ENCODE data around the gene SLC6A20. TPM values are rescaled to one million over a fixed set of nuclear protein-coding genes. Genes with fewer than 3 reads are reported as not detected.

SLC6A20 gene
- total and polyA plus RNA-seq, 2 donors from 2014 or later, result 0.37 to 35.2 TPM

- Histone ChIP-seq H3K4me1 (ENCODE audit: control insufficient read depth in 2 of 3, insufficient read depth in 2 of 3, low read depth in 1 of 3, low read length in 3 of 3) (no peaks in the 10 kb centered on the region), H3K9ac (ENCODE audit: low read length in 3 of 3) (no peak overlapping the region), H3K9me3 (ENCODE audit: control insufficient read depth in 2 of 3, insufficient read depth in 1 of 3, low read length in 3 of 3) (no peaks in the 10 kb centered on the region), H3K36me3 (ENCODE audit: control insufficient read depth in 2 of 3, insufficient read depth in 3 of 3, low read length in 3 of 3) (peaks cover 2 to 37% (median 27%) of the 10 kb centered on the region in 3 donors), H3K27ac (ENCODE audit: low read depth in 2 of 2, low read length in 2 of 2) (no peak overlapping the region), H3K4me3 (ENCODE audit: low read length in 3 of 3) (no peak overlapping the region), H3K27me3 (ENCODE audit: control insufficient read depth, insufficient read depth, low read length) (no peaks in the 10 kb centered on the region)
- FAIRE-seq (no peak), DNase-seq (peak in 1 of 5 donors; percentile 11)
- TF ChIP-seq CTCF (IDR thresholded peaks at IDR 0.05; ENCODE audit: borderline replicate concordance, extremely low read depth, insufficient read depth), result peak; percentile 15
- intact Hi-C loops (cut with DNase I), result no loop called here
Measured at GRCh38 chr3:45832699-45833098, 36.4 kb upstream of the SLC6A20 start.

- intact Hi-C loops (cut with DNase I), result no loop called here
- H3K9ac ChIP-seq (ENCODE audit: low read length in 3 of 3), result no peak overlapping the region
- FAIRE-seq, result no peak
Measured at GRCh38 chr3:45830121-45830520, 33.8 kb upstream of the SLC6A20 start.

GRCh38 chr3:45826908-45827307 lies 30.6 kb upstream of the SLC6A20 start:
- peaks cover 3 to 41% (median 16%) of the 10 kb centered on the region in 3 donors for H3K36me3 ChIP-seq (ENCODE audit: control insufficient read depth in 2 of 3, insufficient read depth in 3 of 3, low read length in 3 of 3)
- H3K27me3 ChIP-seq (ENCODE audit: control insufficient read depth, insufficient read depth, low read length), result no peaks in the 10 kb centered on the region

More at GRCh38 chr3:45830121-45830520, 33.8 kb upstream of the SLC6A20 start:
- DNase-seq, result no peak
- Histone ChIP-seq H3K27ac (ENCODE audit: low read depth in 2 of 2, low read length in 2 of 2) (no peak overlapping the region), H3K36me3 (ENCODE audit: control insufficient read depth in 2 of 3, insufficient read depth in 3 of 3, low read length in 3 of 3) (peaks cover 5 to 43% (median 22%) of the 10 kb centered on the region in 3 donors), H3K27me3 (ENCODE audit: control insufficient read depth, insufficient read depth, low read length) (no peaks in the 10 kb centered on the region), H3K4me1 (ENCODE audit: control insufficient read depth in 2 of 3, insufficient read depth in 2 of 3, low read depth in 1 of 3, low read length in 3 of 3) (no peaks in the 10 kb centered on the region), H3K4me3 (ENCODE audit: low read length in 3 of 3) (no peak overlapping the region), H3K9me3 (ENCODE audit: control insufficient read depth in 2 of 3, insufficient read depth in 1 of 3, low read length in 3 of 3) (no peaks in the 10 kb centered on the region)
- TF ChIP-seq CTCF (IDR thresholded peaks at IDR 0.05; ENCODE audit: borderline replicate concordance, extremely low read depth, insufficient read depth), result no peak

More at GRCh38 chr3:45826908-45827307, 30.6 kb upstream of the SLC6A20 start:
- DNase-seq (no peak), FAIRE-seq (no peak)
- no peak for TF ChIP-seq CTCF (IDR thresholded peaks at IDR 0.05; ENCODE audit: borderline replicate concordance, extremely low read depth, insufficient read depth)
- no peak overlapping the region for H3K27ac ChIP-seq (ENCODE audit: low read depth in 2 of 2, low read length in 2 of 2)
- intact Hi-C loops (cut with DNase I), result no loop called here
- H3K4me3 ChIP-seq (ENCODE audit: low read length in 3 of 3), result no peak overlapping the region
- no peaks in the 10 kb centered on the region for H3K4me1 ChIP-seq (ENCODE audit: control insufficient read depth in 2 of 3, insufficient read depth in 2 of 3, low read depth in 1 of 3, low read length in 3 of 3)
- H3K9ac ChIP-seq (ENCODE audit: low read length in 3 of 3), result no peak overlapping the region
- no peaks in the 10 kb centered on the region for H3K9me3 ChIP-seq (ENCODE audit: control insufficient read depth in 2 of 3, insufficient read depth in 1 of 3, low read length in 3 of 3)

Measured in kidney (tissue), 14 donors.